Duodenal mucosa (tissue), 2 donors: Measurements from ENCODE around the gene PACS1.

Experiments used
- H3K27ac ChIP-seq: one replicate; pipeline ENCODE4 v1.7.0; 2013; ENCODE audit warnings: low read depth, low read length
- H3K27me3 ChIP-seq, 2 donors: one replicate each; pipeline ENCODE4 v1.7.0; 2013; ENCODE audit warnings: low read length in 2 of 2, control low read depth in 1 of 2; ENCODE audit not compliant: insufficient read depth in 2 of 2, control insufficient read depth in 1 of 2
- H3K36me3 ChIP-seq, 2 donors: one replicate each; pipeline ENCODE4 v1.7.0; 2013; ENCODE audit warnings: low read length in 2 of 2, control low read depth in 1 of 2; ENCODE audit not compliant: insufficient read depth in 2 of 2, control insufficient read depth in 1 of 2
- H3K4me1 ChIP-seq, 2 donors: one replicate each; pipeline ENCODE4 v1.7.0; 2013; ENCODE audit warnings: low read length in 2 of 2, control low read depth in 1 of 2; ENCODE audit not compliant: insufficient read depth in 2 of 2, control insufficient read depth in 1 of 2
- H3K4me3 ChIP-seq, 2 donors: one replicate each; pipeline ENCODE4 v1.7.0; 2013; ENCODE audit warnings: low read length in 2 of 2, low read depth in 1 of 2
- H3K9ac ChIP-seq, 2 donors: one replicate each; pipeline ENCODE4 v1.7.0; 2013; ENCODE audit warnings: low read length in 2 of 2, low read depth in 1 of 2
- H3K9me3 ChIP-seq, 2 donors: one replicate each; pipeline ENCODE4 v1.7.0; 2013; ENCODE audit warnings: low read length in 2 of 2, control low read depth in 1 of 2; ENCODE audit not compliant: control insufficient read depth in 1 of 2

PACS1 gene

GRCh38 chr11:66151273-66151672 is 81.2 kb downstream of the PACS1 start:
- Histone ChIP-seq H3K27ac (no peak overlapping the region), H3K9me3 (peaks cover 0 to 7% of the 10 kb centered on the region in 2 donors), H3K4me3 (no peak overlapping the region), H3K27me3 (no peaks in the 10 kb centered on the region), H3K4me1 (no peaks in the 10 kb centered on the region), H3K36me3 (no peaks in the 10 kb centered on the region), H3K9ac (no peak overlapping the region)

GRCh38 chr11:66154109-66154508 is 84.0 kb downstream of the PACS1 start:
- Histone ChIP-seq H3K27ac (no peak overlapping the region), H3K27me3 (no peaks in the 10 kb centered on the region), H3K4me1 (no peaks in the 10 kb centered on the region), H3K36me3 (no peaks in the 10 kb centered on the region), H3K4me3 (no peak overlapping the region), H3K9me3 (no peaks in the 10 kb centered on the region), H3K9ac (no peak overlapping the region)

DNA sequence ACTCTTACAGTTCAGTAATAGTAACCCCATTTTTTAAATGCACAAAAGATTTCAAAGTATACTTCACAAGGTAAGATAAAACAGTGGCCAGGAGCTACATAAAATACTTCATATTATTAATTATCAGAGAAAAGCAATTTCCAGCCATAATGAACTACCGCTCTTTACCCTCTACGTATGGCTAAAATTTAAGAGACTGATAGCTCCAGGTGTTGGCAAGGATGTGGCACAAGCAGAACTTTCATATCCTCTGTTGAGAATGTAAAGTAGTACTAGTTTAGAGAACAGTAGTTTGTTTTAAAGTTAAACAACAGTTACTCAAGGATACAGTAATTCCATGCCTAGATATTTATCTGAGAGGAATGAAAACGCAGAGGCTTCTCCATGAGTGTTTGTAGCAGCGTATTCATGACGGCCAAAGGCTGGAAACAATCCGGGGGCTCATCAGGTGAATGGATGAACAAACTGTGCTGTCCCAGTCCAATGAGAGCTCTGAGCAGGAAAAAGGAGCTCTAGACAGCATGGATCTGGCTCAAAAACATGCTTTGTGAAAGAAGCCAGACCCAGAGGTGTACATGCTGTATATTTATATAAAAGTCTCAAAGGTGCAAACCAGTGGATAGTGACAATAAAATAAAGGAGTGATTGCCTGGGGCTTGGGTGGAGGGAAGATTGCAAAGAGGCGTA is 85.5 kb downstream of the PACS1 start:
- no peaks in the 10 kb centered on the region for H3K27me3 ChIP-seq
- no peaks in the 10 kb centered on the region for H3K36me3 ChIP-seq
- no peak overlapping the region for H3K4me3 ChIP-seq
- no peak overlapping the region for H3K9ac ChIP-seq
- H3K27ac ChIP-seq = no peak overlapping the region
- H3K9me3 ChIP-seq = no peaks in the 10 kb centered on the region
- peaks cover 0 to 8% of the 10 kb centered on the region in 2 donors for H3K4me1 ChIP-seq

- Histone ChIP-seq H3K27me3 (no peaks in the 10 kb centered on the region), H3K4me1 (peaks cover 0 to 8% of the 10 kb centered on the region in 2 donors), H3K9me3 (no peaks in the 10 kb centered on the region), H3K4me3 (no peak overlapping the region), H3K27ac (no peak overlapping the region), H3K9ac (no peak overlapping the region), H3K36me3 (no peaks in the 10 kb centered on the region)
Observed at GRCh38 chr11:66157182-66157864, 87.3 kb downstream of the PACS1 start.

DNA sequence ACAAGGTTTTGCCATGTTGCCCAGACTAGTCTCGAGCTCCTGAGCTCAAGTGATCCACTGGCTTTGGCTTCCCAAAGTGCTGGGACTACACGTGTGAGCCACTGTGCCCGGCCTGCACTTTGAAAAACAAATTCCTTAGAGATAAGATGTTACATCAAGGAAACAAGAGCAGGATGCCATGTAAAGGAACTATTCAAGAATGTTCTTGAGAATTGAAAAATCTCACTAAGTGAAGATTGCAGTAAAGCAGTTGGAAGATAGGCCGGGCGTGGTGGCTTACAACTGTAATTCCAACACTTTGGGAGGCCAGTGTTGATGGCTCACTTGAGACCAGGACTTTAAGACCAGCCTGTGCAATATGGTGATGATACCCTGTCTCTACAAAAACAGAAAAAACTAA is 88.1 kb downstream of the PACS1 start:
- no peak overlapping the region for H3K9ac ChIP-seq
- no peaks in the 10 kb centered on the region for H3K36me3 ChIP-seq
- no peaks in the 10 kb centered on the region for H3K27me3 ChIP-seq
- H3K4me3 ChIP-seq = no peak overlapping the region
- peaks cover 0 to 8% of the 10 kb centered on the region in 2 donors for H3K4me1 ChIP-seq
- H3K9me3 ChIP-seq = no peaks in the 10 kb centered on the region
- no peak overlapping the region for H3K27ac ChIP-seq

DNA sequence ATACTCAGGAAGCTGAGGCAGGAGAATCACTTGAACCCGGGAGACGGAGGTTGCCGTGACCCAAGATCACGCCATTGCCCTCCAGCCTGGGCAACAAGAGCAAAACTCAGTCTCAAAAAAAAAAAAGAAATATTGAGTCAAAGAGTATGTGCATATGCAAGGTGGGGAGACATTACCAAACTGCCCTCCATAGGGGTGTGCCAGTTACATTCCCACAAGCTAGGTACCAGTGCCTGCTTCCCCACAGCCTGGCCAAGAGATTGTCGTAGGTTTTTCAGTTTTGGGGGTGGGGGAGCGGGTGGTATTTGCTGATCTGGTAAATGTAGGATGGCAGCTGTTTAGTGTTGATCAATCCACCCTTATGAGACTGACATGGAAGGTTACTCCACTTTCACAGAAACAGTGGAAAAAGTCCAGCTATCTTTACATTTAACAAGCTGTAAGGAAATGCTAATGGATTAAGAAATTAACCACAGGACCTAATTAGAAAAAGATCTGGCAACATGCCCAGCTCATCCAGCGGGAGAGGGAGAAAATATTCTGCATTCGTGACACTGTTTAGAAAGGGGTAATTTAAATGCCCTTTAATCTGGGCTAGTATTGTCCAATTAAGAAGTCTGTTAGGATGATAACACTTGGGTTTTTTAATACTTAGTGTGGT is 89.4 kb downstream of the PACS1 start:
- Histone ChIP-seq H3K27ac (no peak overlapping the region), H3K4me3 (no peak overlapping the region), H3K9ac (no peak overlapping the region), H3K27me3 (no peaks in the 10 kb centered on the region), H3K4me1 (peaks cover 0 to 8% of the 10 kb centered on the region in 2 donors), H3K36me3 (no peaks in the 10 kb centered on the region), H3K9me3 (no peaks in the 10 kb centered on the region)

DNA sequence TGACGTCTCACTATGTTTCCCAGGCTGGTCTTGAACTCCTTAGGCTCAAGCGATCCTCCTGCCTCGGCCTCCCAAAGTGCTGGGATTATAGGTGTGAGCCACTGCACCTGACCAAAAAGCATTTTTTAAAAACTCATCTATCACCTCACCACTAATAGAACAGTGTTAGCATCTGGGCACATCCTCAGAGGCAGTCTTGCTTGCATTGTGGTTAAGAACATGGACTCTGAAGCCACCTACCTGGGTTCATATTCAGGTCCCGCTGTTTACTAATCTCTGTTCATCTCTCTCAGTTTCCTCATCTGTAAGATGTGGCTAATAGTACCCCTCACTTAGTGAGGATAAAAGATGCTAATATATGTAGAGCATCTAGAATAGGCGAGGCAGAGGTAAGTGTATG is 90.6 kb downstream of the PACS1 start:
- Histone ChIP-seq H3K9me3 (no peaks in the 10 kb centered on the region), H3K27ac (no peak overlapping the region), H3K9ac (no peak overlapping the region), H3K36me3 (no peaks in the 10 kb centered on the region), H3K4me3 (no peak overlapping the region), H3K27me3 (no peaks in the 10 kb centered on the region), H3K4me1 (peaks cover 0 to 8% of the 10 kb centered on the region in 2 donors)

- Histone ChIP-seq H3K4me3 (no peak overlapping the region), H3K9ac (no peak overlapping the region), H3K27ac (no peak overlapping the region), H3K9me3 (no peaks in the 10 kb centered on the region), H3K36me3 (no peaks in the 10 kb centered on the region), H3K4me1 (no peaks in the 10 kb centered on the region), H3K27me3 (no peaks in the 10 kb centered on the region)
Observed at GRCh38 chr11:66168289-66168688, 98.2 kb downstream of the PACS1 start.

GRCh38 chr11:66172146-66172545 is 102.1 kb downstream of the PACS1 start:
- Histone ChIP-seq H3K9me3 (no peaks in the 10 kb centered on the region), H3K9ac (no peak overlapping the region), H3K4me1 (no peaks in the 10 kb centered on the region), H3K27ac (no peak overlapping the region), H3K4me3 (no peak overlapping the region), H3K36me3 (no peaks in the 10 kb centered on the region), H3K27me3 (no peaks in the 10 kb centered on the region)

GRCh38 chr11:66176650-66177049 is 106.6 kb downstream of the PACS1 start:
- no peaks in the 10 kb centered on the region for H3K36me3 ChIP-seq
- H3K4me3 ChIP-seq = no peak overlapping the region
- no peaks in the 10 kb centered on the region for H3K27me3 ChIP-seq
- H3K9me3 ChIP-seq = no peaks in the 10 kb centered on the region
- no peak overlapping the region for H3K27ac ChIP-seq
- peaks cover 0 to under 1% of the 10 kb centered on the region in 2 donors for H3K4me1 ChIP-seq
- no peak overlapping the region for H3K9ac ChIP-seq
